M059J (cell line): ENCODE results near the gene LYAR. TPM values are rescaled to one million over a fixed set of nuclear protein-coding genes. Genes with fewer than 3 reads are reported as not detected.
A peak's percentile ranks its signal among the peaks of the same experiment; 100 is the strongest.
"Not testable (repeated sequence)": the region's sequence is repeated elsewhere in the genome, so short reads cannot be mapped to it uniquely, and the experiment has no call there.

Experiments
- DNase-seq: peaks from one replicate; pipeline ENCODE4 v3.0.0-alpha.2; 2012; ENCODE audit warnings: low read depth
- total RNA-seq: library from RNA; depleted of rRNA; stranded (reverse); fragments of >200 nt; shearing (Covaris generic); gene quantifications from 2 replicates; pipeline ENCODE4 v1.2.3, GENCODE V29; 2014

The LYAR gene
- total RNA-seq, 1 experiment from 2014 or later = 26.1 TPM

- peak; percentile 59 for DNase-seq
These were observed 29.7 kb downstream of the LYAR start for GRCh38 chr4:4260185-4260751.

- no peak for DNase-seq
These were observed 30.4 kb downstream of the LYAR start for GRCh38 chr4:4259484-4260100.

GRCh38 chr4:4257705-4258104 is 32.2 kb downstream of the LYAR start:
- not testable (repeated sequence) for DNase-seq

GRCh38 chr4:4256799-4257198 is 33.2 kb downstream of the LYAR start:
- DNase-seq = no peak

- DNase-seq = no peak
These were observed 35.3 kb downstream of the LYAR start for GRCh38 chr4:4254666-4255065.

- DNase-seq = no peak
These were observed 35.8 kb downstream of the LYAR start for GRCh38 chr4:4254199-4254598.

- no peak for DNase-seq
These were observed 40.1 kb downstream of the LYAR start for GRCh38 chr4:4249866-4250265.

GRCh38 chr4:4249342-4249741 is 40.6 kb downstream of the LYAR start:
- DNase-seq = not testable (repeated sequence)

GRCh38 chr4:4248885-4249203 is 41.1 kb downstream of the LYAR start:
- peak; percentile 16 for DNase-seq

- DNase-seq = peak; percentile 90
These were observed 41.7 kb downstream of the LYAR start, which contains the start of gene TMEM128 for GRCh38 chr4:4248029-4248884. TSS of gene TMEM128 (minus strand) at chr4:4248223. CDS start at chr4:4248202, 21 bp downstream.

- DNase-seq = no peak
These were observed 42.3 kb downstream of the LYAR start for GRCh38 chr4:4247696-4248028.

- no peak for DNase-seq
These were observed 44.8 kb downstream of the LYAR start for GRCh38 chr4:4245172-4245571.

- not testable (repeated sequence) for DNase-seq
These were observed 50.4 kb downstream of the LYAR start for GRCh38 chr4:4239551-4239950.

- no peak for DNase-seq
These were observed 56.3 kb downstream of the LYAR start for GRCh38 chr4:4233610-4234009.

- DNase-seq = no peak
These were observed 61.6 kb downstream of the LYAR start for GRCh38 chr4:4228356-4228668.

GRCh38 chr4:4227510-4228355 is 62.2 kb downstream of the LYAR start:
- no peak for DNase-seq

- DNase-seq = no peak
These were observed 63.1 kb downstream of the LYAR start, which contains the start of gene OTOP1 for GRCh38 chr4:4226606-4227438. TSS of gene OTOP1 (minus strand) at chr4:4226929. CDS start at chr4:4226864, 65 bp downstream.

- DNase-seq = no peak
These were observed 63.9 kb downstream of the LYAR start for GRCh38 chr4:4225915-4226605.
